HG03135 (cell line): ENCODE data around the gene OR1F1.
A peak's percentile ranks its signal among the peaks of the same experiment; 100 is the strongest.
"Not testable (repeated sequence)": the region's sequence is repeated elsewhere in the genome, so short reads cannot be mapped to it uniquely, and the experiment has no call there.

Experiments
- ATAC-seq: cut with Tn5 transposase; IDR thresholded peaks from one replicate; pipeline ENCODE4 v1.9.1; 2021; ENCODE audit warnings: mild to moderate bottlenecking, moderate library complexity; ENCODE audit not compliant: unreplicated experiment

The OR1F1 gene

DNA sequence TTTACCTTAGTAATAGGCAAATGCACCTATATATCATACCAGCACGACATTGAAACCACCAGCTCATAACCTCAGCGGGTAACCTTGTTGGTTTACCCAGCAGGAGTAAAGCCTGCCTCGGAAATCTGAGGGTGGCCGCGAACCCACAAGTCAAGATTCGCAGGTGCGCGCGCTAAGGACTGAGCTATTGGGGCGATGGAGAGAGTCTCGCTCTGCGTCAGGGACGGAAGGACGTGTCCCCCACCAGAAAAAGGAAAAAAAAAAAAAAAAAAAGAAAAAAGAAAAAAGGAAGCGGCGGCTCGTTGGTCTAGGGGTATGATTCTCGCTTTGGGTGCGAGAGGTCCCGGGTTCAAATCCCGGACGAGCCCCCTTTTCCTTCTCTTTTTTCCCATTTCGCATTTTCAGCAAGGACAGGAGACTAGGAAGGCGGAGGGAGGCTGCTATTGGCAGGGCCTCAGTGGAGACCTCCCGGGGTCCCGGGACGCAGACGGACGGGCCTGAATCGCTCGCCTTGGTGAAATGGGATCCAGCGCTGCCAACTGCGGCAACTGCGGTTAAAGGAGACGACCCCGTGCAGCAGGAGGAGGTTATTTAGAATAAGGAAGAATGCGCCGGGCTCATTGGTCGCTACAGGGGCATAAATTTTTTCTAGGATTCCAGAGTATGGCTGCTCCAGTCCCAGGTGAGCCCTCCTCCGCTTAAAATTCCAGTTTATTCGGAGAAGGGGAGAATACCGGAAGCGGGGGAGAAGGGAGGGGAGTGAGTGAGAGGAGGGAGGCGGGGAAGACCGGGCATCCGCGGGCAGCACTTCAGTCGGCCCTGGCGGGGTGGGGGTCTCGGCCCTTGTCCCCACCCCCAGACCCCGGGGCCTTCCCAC is at the start of gene OR1F1:
Gene OR1F1, plus strand, starts transcription at position 407 of the 877 bp plus-strand sequence.
- no peak for ATAC-seq

DNA sequence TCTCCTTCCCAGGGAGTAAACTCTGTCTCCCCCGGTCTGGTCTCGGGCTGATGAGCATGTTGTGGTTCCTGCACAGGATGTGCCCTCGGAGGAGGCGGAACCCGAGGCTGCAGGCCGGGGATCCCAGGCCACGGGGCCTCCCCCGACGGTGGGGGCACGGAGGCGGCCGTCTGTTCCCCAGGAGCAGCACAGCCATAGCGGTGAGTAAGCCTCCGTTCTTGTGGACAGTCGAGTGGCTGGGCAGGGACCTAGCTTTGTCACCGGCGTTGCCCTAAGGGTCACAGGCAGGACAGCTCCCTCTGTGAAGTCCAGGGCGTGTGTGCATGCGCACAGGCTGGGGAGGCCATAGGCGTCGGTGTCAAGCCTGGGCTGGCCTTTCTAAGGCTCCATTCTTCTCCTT is 49.7 kb upstream of the OR1F1 start:
- no peak for ATAC-seq

DNA sequence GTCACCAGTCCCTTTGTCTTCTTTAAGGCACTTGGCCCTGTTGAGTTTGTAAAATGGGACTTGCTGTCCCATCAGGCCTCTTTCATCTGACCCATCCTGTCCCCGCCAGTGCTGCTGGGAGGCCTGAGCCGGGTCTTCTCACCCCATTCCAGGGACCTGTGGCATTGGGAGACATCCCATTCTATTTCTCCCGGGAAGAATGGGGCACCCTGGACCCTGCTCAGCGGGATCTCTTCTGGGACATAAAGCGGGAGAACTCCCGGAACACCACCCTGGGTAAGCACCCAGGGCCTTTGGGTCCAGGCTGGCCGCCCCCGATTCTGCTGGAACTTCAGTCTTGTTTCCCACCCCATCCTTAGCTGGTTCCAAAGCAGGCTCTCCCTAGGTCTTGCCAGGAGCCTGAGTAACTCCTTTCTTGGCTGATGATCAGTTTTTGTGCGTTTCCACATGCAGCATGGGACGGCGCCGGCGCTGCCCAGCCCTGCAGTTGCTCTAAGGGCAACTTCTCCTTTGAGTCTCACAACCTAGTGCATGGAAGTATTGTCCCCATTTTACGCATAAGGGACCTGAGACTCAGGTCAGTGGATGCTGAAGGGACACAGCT is 49.1 kb upstream of the OR1F1 start:
- no peak for ATAC-seq

DNA sequence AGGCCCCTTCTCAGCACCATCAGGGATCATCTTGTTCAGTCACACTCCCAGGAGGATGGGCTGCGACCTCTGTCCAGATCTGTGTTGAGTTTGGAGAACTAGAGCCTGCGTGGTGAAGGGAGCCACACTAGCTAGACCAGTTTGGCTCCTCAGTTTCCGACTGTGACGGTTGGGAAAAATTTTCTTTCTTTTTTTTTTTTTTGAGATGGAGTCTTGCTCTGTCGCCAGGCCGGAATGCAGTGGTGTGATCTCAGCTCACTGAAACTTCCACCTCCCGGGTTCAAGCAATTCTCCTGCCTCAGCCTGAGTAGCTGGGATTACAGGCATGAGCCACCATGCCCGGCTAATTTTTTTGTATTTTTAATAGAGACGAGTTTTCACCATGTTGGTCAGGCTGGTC is 48.4 kb upstream of the OR1F1 start:
- not testable (repeated sequence) for ATAC-seq

DNA sequence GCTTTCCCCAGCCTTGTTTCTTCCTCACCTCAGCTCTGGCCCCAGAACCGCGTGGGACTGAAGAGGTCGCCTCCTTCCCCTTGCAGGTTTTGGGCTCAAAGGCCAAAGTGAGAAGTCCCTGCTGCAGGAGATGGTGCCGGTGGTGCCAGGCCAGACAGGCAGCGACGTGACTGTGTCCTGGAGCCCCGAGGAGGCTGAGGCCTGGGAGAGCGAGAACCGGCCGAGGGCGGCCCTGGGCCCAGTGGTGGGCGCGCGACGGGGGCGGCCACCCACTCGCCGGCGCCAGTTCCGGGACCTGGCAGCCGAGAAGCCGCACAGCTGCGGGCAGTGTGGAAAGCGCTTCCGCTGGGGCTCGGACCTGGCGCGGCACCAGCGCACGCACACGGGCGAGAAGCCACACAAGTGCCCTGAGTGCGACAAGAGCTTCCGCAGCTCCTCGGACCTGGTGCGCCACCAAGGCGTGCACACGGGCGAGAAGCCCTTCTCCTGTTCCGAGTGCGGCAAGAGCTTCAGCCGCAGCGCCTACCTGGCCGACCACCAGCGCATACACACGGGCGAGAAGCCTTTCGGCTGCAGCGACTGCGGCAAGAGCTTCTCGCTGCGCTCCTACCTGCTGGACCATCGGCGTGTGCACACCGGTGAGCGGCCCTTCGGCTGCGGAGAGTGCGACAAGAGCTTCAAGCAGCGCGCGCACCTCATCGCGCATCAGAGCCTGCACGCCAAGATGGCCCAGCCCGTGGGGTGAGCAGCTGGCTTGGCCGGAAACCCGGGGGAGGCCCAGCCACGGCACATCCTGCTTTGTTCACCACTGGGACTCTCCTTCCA is 47.2 kb upstream of the OR1F1 start:
- no peak for ATAC-seq

DNA sequence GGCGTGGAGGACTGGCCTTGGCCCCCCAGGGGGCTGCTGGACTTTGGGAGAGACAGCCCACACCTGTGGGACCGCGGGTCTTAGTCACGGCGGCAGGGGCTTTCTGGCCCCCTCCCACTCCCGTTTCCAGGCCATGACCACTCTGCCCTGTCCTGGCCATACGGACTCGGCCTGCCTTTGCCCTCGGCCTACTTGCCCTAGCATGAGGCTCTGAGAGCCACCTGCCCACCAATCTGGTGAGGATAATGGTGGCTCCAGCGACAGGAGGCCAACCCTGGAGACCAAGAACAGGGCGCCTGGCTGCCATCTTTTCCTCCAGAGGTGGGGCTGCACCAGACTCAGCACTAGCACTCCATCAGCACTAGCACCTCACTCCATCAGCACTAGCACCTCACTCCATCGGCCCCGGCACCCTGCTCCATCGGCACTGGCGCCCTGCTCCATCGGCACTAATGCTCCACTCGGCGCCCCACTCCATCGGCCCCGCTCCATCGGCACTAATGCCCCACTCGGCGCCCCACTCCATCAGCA is 46.2 kb upstream of the OR1F1 start:
- no peak for ATAC-seq

DNA sequence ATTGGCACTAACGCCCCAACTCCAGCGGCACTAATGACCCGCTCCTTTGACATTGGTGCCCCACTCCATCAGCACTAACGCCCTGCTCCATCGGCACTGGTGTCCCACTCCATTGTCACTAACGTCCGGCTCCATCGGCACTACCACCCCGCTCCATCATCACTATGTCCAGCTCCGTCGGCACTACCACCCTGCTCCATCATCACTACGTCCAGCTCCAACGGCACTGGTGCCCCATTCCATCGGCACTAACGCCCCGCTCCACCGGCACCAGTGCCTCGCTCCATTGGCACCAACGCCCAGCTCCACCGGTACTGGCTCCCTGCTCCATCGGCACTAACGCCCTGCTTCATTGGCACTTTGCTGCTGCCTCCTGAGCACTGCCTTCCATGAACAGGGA is 45.7 kb upstream of the OR1F1 start:
- no peak for ATAC-seq

DNA sequence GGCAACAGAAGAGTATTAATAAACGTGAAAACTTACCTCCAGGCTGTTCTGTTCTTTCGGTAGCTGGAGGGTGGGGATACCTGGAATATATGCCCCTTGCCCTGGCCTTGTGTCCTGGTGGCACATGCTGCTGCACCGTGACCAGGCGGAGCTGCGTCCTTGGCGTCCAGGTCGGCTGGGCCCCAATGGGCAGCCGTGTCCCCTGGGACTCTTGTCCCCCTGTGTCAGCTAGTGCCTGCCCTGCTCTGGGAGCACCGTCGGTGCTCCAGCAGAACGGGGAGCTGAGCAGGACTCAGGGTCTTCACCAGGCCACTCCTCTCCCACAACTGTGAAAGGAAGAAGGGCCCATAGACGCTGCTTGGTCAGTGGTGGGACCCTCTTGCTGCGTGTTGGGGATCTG is 45.2 kb upstream of the OR1F1 start:
- no peak for ATAC-seq

DNA sequence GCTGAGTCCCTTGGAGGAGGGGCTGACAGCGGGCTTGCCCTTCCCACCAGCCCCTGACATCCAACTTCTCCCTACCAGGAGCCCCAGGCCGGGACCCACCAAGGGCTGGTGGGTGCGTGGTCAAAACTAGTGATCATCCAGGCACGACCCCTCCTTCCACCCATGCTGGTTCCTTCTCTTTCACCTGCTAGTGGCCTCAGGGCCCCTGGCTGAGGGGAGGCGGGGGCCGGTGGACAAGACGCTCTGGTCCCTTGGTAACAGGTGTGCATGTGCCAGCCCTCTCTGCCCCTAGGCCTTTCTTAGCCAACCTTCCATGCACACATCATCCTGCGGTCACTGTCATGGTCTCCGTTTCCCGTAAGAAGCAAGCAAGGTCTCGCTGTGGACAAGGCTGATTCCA is 44.8 kb upstream of the OR1F1 start:
- no peak for ATAC-seq

DNA sequence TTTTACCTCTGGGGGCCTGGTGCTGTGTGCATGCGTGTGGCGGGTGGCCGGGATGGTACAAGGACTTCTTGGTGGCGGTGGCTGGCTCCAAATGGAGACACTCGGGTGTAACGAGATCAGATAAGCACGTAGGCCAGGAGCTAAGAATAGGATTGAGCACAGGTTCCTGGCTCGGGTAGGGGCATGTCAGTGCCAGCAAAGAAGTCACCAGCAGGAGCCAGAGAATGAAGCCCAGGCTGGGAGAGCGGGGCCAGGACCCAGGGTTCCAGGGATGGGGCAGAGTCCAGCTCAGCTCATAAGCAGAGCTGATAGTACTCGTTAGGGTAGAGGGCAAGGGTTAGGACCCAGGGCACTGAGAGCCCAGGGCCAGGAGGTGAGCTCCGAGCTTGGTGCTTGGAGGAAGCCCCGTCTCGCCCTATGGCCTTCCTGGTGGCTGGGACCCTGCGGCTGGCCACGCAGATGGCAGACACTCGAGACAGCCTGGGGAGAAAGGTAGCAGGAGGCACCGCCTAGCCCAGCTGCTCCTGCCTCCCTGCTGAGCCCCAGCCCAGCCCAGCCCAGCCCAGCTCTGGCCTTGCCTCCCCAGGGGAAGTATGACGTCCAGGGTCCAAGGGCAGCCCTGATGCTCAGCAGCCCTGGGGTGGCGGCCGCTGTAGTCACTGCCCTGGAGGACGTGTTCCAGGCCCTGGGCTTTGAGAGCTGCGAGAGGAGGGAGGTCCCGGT is 44.2 kb upstream of the OR1F1 start:
- no peak for ATAC-seq

DNA sequence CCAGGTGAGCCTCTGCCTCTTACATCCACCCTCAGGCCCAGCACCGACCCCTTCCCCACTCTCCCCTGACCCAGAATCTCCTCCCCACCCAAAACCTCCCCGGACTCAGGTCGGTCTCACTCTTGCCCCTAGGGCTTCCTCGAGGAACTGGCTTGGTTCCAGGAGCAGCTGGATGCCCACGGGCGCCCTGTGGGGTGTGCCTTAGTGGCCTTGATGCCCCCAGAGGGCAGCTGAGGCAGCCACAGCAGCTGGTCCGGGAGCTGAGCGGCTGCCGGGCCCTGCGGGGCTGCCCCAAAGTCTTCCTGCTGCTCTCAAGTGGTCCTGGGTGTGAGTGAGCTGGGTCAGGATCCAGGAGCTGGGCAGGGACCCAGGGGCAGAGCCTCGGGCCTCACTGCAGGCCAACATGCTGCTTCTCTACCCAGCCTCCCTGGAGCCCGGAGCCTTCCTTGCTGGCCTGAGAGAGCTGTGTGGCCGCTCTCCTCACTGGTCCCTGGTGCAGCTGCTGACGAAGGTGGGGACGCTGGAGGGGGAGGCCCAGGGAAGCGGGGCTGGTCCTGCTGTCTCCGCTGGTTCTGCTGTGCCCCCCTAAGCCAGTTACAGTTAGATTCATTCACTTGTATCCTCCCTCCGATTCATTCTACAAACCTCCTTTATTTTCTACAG is 43.6 kb upstream of the OR1F1 start:
- no peak for ATAC-seq

DNA sequence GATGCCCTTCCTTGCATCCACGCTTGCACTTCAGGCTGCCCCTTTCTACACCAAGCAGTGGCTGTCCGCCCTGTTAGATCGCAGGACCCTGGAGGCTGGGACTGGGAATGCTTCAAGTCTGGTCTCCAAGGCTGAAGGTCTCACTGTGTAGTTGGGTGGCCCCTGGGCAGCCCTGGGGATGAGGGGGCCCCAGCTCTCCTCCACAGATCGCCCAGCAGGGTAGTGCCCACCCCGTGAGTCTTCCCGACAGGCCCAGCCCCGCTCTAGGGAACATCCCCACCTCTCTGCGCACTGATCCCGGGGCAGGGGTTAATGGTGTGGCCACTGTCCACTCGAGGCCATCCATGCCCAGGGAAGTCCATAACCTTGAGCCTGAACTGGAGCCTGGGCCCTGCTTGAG is 42.9 kb upstream of the OR1F1 start:
- no peak for ATAC-seq

DNA sequence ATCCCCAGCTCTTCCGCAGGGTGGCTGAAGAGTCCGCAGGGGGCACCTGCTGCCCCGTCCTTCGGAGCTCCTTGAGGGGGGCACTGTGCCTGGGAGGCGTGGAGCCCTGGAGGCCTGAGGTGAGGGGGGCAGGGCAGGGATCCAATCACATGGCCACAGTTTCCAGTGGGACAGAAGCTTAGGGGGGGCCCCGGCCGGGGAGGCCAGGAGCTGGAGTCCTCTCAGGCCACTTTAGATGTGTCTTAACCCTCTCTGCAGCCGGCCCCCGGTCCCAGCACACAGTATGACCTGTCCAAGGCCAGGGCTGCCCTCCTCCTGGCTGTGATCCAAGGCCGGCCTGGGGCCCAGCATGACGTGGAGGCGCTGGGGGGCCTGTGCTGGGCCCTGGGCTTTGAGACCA is 42.3 kb upstream of the OR1F1 start:
- ATAC-seq: no peak

DNA sequence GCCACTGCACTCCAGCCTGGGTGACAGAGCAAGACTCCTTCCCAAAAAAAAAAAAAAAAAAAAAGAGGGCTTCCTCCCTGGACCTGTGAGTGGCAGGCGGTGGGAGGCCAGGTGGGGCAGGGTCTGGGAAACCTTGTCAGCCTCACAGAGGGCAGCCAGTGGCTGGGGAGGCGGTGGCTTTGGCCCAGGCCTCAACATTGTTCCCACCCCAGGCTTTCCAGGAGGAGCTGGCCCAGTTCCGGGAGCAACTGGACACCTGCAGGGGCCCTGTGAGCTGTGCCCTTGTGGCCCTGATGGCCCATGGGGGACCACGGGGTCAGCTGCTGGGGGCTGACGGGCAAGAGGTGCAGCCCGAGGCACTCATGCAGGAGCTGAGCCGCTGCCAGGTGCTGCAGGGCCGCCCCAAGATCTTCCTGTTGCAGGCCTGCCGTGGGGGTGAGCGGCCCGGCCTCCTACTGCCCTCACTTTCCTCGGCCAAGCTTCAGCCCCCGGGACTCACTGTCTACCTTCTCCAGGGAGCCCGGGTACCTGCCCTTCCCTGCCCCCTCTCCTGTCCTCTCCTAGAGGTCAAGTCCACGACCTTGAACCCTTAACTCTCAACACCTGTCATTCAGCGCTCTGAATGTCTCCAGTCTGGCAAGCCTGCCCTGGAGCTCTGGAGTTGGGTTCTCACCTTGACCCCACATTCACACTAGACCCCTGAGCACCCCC is 40.8 kb upstream of the OR1F1 start:
- ATAC-seq: no peak

DNA sequence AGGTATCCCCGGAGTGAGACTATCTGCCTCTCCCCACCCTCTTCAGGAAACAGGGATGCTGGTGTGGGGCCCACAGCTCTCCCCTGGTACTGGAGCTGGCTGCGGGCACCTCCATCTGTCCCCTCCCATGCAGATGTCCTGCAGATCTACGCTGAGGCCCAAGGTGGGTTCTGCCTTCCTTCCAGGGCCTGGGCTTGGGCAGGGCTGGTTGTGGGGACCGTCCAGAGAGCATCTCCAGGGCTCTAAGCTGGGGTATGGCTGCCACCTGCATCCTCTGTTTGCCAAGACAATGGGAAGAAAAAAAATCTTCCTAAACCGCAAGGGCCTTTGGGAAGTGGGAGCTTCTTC is 40.3 kb upstream of the OR1F1 start:
- no peak for ATAC-seq

DNA sequence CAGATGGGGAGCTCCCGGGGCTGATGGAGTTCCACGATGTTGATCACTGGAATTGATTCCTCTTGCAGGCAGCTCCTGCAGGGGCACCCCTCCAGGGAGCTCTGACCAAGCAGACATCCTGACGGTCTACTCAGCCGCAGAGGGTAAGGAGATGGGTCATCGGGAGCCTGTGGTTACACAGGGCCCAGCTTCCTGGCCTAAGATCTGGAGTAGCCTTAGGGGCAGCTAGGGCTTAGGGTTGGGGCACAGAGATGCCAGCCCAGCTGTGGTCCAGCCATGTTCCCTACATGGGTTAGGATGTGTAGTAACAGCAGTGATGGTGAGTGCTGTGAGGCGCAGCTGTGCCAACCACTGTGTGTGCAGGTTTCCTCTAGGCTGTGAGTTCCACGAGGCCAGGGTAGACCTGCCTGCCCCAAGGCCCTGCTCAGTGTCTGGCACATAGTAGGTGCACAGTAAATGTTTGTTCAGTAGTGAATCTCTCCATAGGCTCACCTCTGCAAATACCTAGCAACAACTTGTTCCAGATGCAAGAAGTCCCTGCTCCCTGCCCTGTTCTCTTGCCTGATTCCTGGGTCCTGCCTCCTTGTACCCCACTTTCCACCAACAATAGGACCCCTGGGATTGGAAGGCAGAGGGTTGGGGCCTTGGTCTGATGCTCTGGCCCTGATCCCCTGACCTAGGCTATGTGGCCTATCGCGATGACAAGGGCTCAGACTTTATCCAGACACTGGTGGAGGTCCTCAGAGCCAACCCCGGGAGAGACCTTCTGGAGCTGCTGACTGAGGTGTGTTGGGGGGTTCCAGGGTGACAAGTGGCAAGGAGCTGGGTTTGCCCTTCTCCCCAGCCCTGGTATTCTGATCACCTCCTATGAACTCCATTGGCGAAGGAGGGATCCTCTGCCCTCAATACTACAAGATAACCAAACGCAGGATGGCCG is 39.5 kb upstream of the OR1F1 start:
- ATAC-seq: no peak

DNA sequence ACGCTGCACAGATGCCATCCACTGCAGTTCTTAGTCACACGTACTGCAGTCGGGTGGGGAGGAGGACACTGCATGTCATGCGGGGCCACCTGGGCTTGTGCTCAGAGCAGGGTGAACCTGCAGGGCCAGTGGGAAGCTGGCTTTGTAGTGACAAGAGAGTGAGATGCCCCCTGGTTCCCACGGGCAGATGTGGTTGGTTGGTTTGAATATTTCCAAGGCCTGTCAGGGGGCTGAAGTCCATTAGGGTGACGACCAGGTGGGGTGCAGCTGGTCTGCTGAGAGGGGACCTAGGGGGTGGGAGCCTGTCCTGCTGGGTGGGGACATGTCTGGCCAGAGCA is 38.8 kb upstream of the OR1F1 start:
- ATAC-seq: no peak

DNA sequence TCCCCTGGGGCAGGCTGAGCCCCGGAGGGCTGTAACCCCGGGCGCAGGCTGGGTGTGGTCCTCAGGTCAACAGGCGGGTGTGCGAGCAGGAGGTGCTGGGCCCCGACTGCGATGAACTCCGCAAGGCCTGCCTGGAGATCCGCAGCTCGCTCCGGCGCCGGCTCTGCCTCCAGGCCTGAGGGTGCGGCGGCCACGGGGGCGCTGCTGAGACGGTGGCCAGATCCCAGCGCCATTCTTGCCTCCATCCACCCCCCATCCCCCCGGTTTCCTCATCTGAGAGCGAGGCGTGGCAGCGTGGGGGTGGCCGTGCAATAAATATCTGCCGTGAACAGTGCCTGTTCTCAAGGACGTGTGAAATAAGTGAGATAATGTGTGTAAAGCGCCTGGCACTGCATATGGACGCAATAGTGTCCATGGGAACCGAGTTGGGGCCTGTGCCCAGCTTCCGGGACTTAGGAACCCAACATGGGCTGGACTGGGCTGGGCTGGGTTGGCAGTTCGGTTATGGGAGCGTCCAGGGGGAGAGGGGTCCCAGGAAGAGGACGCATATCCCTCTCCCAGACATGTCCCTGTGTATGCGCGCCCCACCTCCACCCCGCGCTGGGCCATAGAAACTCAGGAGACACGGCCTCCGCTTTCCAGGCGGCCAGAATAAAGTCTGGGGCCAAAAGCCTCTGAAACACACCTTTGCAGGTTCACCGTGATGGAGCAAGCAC is 38.2 kb upstream of the OR1F1 start:
- ATAC-seq: peak; percentile 15
